H54 (cell line): ENCODE data around the gene C7orf57.

Experiments used
- DNase-seq: peaks from one replicate; pipeline ENCODE4 v3.0.0; 2011; ENCODE audit warnings: low spot score, mixed read lengths; ENCODE audit not compliant: insufficient read length
- FAIRE-seq: peaks from 3 replicates; lab custom pipeline; 2011; peaks lifted over from hg19 to GRCh38; lab: Jason Lieb, UNC
- POLR2A ChIP-seq: IDR thresholded peaks from 2 replicates; pipeline ENCODE4 v1.6.1; 2011; ENCODE audit warnings: low read depth, mild to moderate bottlenecking, low read length

The C7orf57 gene

DNA sequence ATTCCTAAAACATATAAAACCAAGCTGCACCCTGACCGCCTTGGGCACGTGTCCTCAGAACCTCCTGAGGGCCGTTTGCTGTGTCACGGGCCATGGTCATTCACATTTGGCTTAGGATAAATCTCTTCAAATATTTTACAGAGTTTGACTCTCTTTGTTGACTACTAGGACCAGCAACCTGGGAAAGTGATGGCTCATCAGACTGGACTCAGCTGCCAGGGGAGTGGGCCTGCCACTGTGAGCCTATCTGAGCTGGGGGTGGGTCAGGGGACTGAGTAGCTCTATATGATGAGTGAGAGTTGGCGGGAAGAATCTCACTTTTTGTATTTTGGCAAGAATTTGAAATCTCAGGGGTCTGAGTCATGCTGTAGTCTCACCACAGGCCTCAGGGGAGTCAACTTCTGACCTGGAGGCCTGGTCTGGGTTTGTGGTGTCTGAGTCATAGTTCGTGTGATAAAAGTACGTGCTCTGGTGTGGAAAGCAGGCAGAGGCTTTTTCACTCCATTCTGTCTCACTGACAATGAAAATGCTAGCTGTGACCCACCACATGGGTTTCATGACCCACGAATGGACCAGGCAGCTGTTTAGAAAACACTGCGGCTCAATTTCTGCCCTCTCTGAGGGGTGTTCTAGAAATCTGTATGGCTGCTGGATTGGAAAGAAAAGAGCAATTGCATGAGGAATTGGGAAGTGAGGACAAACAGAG lies 49.5 kb downstream of the C7orf57 start:
- FAIRE-seq, result peak; percentile 91
- peak; percentile 81 for DNase-seq

DNA sequence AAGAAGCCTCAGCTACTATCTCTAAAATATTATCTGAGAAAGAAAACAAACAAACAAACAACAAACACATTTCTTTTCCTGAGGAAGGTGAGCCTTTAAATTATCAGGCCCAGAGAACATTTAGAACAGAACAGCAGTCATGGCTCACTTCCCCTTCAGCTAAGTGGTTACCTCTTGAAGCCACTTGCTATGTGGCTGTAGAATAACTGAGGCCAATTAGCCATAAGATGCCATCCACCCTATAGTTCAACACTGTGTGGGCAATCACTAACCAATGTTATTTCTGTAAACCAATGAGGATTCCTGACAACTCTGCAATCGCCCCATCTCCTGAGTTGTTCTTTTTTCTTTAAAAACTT lies 50.1 kb downstream of the C7orf57 start:
- no peak for DNase-seq
- FAIRE-seq, result no peak
- TF ChIP-seq POLR2A, result no peak

More for the DNA sequence above, 49.5 kb downstream of the C7orf57 start:
- no peak for TF ChIP-seq POLR2A

DNA sequence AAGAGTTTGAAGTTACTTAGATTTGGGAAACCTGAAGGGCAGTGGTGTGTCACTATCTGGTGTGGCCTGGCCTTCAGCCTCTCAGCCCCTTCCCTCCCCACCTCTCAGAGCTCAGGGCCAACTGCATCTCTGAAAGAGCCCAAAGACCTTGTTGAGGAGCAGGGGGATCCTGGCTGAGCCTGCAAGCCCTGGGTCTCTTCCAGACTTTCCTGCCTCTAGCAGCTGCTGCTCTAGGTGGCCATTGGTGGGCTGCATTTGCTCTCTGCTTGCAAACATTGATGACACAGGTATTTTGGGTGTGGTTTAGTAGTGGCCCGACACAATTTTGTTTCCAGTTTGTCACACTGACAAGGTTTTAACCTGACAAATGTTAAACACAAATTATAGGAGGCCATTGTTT lies 50.6 kb downstream of the C7orf57 start:
- FAIRE-seq, result no peak
- TF ChIP-seq POLR2A, result no peak
- DNase-seq, result no peak

- DNase-seq (no peak), FAIRE-seq (no peak)
- no peak for TF ChIP-seq POLR2A
Measured at GRCh38 chr7:48087349-48087748, 52.0 kb downstream of the C7orf57 start.

GRCh38 chr7:48088559-48089045 lies 53.3 kb downstream of the C7orf57 start:
- DNase-seq (peak; percentile 84), FAIRE-seq (peak; percentile 45)
- TF ChIP-seq POLR2A, result no peak

DNA sequence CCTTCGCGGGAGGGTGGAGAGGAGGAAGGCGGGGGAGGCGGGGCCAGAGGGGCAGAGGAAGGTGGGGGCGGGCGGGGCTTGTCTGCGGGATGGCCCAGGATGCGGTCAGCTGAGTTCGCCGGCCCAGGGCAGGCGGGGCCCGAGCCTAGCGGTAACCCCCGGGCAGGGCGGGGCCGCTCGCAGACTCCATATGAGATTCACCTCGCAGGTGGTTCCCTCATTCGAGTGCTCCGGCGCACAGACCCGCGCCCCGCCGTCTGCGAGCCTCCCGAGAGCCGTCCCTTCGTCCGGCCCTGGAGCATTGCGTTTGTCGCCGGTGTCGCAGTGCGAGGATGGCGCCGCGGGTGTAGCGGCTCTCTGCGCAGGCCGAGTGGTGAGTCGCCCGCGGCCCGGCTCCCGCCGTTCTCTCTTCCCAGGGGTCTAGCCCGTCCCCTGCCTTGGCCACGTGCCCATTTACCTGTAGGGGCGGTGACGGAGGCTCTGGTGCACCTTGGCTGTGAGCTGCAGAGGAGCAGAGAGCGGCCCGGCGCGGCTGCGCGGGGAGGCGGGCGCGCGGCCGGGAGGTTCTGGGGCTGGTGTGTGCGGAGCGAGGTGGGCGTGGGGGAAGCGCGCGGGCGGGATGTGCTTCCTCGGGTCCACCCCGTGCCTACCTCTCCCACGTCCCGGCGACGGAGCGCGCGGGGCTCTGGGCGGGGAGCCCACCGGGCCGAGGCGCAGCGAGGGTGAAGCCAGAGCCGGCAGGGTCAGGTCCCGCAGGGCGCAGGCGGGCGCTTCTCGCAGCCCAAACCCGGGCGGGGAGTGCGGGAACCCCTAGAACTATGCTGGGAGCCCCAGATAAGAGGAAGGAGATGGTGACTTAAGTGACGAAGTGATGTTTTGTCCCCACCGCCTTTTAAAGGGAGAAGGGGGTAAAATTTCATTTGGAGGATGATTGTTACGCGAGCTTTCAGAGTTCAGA lies 54.0 kb downstream of the C7orf57 start, which contains the start of gene UPP1:
Gene UPP1 (plus strand): TSS at position 220 of the 958 bp plus-strand sequence. CDS start 5,519 bp downstream, outside the sequence.
- FAIRE-seq (no peak), DNase-seq (peak; percentile 90)
- TF ChIP-seq POLR2A, result peak; percentile 79

GRCh38 chr7:48090095-48090805 lies 54.9 kb downstream of the C7orf57 start:
- FAIRE-seq (no peak), DNase-seq (peak; percentile 45)
- TF ChIP-seq POLR2A, result no peak

DNA sequence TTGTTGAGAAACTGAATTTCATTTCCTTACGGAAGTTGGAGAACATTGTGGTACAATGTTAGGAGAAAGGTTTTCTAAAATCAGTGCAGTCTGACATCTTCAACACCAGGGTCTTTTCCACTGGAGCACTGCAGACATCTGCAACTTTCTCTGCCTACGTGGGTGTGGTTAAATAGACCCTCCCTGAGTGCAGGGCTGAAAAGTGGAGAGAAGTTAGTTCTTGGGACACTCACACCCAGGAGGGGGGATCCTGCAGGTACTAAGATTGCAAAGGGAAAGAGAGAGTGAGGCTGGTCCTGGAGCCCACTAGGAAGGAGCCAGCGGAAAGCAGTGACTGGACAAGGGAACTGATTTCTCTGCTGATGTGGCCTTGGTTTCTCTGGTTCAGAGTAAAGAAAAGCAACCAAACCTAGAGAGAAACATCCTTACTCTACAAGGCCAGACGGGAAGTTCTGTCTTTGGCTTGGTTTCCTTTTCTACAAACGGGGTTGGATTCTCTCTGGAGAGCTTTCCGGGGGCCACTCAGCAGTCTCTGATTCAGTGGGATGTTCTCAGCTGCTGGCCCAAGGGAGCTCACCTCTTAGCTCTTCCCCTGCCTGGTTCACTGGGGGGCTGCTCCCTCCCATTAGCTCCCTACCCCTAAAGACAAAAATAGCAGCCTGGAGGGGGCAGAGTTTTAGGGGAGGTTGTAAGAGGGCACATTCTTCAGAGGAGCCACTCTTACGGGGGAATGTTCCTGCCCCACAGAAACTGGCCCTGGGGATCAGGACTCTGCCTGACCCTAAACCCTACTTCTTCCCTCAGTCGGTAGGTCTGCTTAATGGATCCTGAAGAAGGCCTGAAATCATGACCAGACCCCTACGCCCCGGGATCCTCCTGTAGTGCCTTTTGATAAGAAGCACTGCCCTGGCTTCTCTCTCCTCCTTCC lies 56.4 kb downstream of the C7orf57 start:
- no peak for TF ChIP-seq POLR2A
- DNase-seq (no peak), FAIRE-seq (no peak)

- FAIRE-seq (no peak), DNase-seq (no peak)
- no peak for TF ChIP-seq POLR2A
Measured at GRCh38 chr7:48094861-48095293, 59.5 kb downstream of the C7orf57 start.

DNA sequence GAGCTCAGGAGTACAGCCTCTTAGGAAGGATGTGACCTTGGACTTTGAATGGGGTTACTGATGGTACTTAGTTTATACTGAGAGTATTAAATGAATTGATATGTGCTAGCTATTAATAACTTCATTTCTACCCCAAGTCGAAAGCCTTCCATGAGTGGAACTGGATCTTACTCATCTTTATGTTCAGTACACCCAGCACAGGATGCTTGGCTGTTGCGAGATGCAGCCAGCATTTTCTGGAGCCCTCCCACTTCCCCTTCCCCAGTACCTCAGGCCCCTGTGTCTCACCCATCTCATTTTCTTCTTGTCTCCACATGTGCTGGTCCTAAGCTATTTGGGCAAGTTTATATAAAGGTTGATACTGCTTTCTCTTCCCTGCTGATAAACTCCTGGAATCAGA lies 60.9 kb downstream of the C7orf57 start:
- no peak for DNase-seq
- no peak for TF ChIP-seq POLR2A
- no peak for FAIRE-seq

DNA sequence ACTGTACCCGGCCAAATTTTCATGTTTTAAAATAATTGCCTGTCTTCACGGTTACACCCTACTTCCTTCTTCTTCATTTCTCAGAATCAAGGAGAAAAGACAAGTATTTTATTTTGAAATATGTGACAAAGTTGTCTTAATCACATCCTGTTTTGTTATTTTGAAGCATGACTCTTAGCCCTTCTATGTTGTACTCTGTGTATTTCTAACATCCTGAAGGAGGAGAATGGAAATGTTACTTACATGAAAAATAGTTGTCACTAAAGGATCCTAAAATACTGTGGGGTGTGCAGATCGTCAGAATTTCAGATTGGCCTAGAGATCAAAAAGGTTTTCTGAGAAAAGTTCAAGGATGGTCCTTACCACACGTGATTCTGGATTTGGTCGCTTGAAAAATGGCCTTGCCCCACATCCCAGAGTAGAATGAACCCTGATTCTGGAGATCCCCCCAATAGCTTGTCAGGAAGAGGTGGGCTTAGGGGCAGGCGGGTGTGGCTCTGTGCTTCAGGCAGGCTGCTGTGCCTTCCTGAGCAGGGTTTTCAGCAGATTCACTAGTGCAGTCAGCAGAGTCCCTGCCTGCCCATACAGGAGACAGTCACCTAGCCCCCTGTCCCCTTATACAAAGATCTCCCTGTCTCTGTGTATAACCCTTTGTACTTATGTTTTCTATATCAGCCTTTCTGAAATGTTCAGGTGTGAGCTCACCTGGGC lies 62.3 kb downstream of the C7orf57 start:
- no peak for FAIRE-seq
- TF ChIP-seq POLR2A, result no peak
- DNase-seq, result no peak

GRCh38 chr7:48098846-48099245 lies 63.5 kb downstream of the C7orf57 start:
- TF ChIP-seq POLR2A, result no peak
- FAIRE-seq (no peak), DNase-seq (no peak)
